Measurements from ENCODE around the gene RCBTB1.

RCBTB1 gene

DNA sequence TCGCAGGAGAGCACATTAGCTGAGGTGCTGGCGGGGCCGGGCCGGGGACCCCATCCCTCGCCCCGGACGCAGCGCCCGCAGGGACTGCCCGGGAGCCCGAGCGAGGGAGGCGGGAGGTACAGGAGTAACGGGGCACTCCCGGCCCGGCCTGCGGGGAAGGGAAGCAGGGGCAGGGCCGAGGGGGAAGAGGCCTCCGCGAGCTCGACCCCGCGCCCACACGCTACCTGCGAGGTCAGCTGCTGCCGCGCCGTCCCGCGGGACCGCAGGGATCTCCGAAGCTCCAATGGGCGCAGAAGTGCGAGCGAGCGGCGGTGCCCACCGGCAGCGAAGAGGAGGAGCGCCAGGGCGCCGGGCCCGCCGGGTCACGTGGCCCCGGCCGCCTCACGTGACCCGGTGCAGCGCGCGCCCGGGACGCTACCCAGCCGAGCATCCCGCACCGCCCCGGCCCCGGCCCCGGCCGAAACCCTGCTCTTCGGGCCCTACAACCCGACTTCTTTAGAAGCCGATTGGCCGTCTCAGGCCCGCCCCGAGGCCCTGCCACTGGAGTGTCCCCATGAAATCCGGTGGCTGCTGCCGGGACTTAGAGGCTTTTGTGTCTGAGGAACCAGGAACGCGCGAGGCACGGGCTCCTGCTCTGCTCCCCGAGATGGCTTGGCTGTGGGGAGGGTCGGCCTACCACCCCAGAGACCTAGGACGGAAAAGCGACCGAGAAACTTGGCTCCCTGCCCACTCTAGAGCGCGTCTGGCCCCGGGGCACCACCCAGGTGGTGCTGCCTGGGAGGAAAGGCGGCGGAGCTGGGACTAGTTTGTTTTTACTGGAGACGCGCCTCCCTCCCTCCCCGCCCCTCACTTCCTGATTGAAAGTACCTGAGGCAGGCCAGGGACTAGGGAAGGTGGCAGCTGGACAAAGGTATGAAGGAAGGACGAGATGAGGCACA is at the start of gene RCBTB1:
Gene RCBTB1, minus strand, starts transcription at position 339 of the 938 bp plus-strand sequence. CDS start 18,279 bp downstream, outside the sequence.
- peak; percentile 82 for DNase-seq
- CTCF ChIA-PET = no interaction called here
- H3K9me3 Mint-ChIP-seq = no peaks in the 10 kb centered on the region
- H3K27me3 Mint-ChIP-seq = peaks cover 9% of the 10 kb centered on the region
- H3K4me3 Mint-ChIP-seq = peak within 1 kb of the TSS; percentile 81
- H3K36me3 Mint-ChIP-seq = peaks cover 12% of the 10 kb centered on the region
- peak within 1 kb of the TSS; percentile 89 for H3K27ac Mint-ChIP-seq
- H3K4me1 Mint-ChIP-seq = peaks cover 37% of the 10 kb centered on the region

DNA sequence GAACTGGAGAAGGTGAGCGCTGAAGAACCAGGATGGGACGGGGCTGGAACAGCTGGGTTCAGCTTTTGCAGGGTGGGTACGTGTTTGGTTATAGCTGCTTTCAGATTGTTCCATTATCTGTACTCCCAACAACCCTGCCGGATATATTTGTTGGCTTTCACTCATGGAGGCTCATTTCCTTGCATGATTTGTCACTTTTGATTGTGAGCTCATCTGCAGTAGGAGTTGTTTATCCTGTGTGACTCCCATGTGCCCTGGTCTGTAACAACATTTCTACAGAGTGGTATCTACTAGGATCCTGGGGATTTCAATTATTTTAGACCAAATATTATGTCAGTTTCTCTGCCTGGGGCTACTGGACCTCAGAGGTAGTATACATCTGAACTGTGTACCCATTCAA is 48.4 kb upstream of the RCBTB1 start:
- Mint-ChIP-seq H3K4me1 (peaks cover 20% of the 10 kb centered on the region), H3K4me3 (no peak overlapping the region), H3K27me3 (no peaks in the 10 kb centered on the region), H3K9me3 (no peaks in the 10 kb centered on the region), H3K27ac (no peak overlapping the region), H3K36me3 (no peaks in the 10 kb centered on the region)
- CTCF ChIA-PET = interaction anchor here (1.5 kb wide), 1 partner anchor 9 kb away, joined by 3 read pairs; no protein-coding TSS in a partner anchor
- no peak for DNase-seq

DNA sequence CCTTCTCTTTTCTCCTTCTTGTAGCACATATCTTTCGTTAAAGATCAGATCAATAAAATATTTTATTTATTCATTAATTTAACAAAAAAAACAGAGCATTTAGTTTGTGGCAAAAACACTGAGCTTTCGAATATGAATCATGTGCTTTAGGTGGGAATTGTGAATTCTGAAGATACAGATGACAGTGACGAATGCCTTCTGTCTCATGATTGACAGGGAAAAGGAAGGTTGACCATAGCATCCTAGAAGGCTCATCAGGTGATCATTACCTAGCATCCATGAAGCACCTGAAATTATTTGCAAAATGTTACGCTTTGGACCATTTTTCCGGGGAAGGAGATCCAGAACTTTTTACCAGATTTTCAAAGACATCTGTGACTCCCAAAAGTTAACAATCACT is 46.8 kb upstream of the RCBTB1 start:
- H3K27me3 Mint-ChIP-seq = no peaks in the 10 kb centered on the region

DNA sequence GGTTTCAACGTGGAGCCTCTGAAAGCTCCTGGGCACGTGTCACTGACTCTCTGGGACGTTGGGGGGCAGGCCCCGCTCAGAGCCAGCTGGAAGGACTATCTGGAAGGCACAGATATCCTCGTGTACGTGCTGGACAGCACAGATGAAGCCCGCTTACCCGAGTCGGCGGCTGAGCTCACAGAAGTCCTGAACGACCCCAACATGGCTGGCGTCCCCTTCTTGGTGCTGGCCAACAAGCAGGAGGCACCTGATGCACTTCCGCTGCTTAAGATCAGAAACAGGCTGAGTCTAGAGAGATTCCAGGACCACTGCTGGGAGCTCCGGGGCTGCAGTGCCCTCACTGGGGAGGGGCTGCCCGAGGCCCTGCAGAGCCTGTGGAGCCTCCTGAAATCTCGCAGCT is 45.2 kb upstream of the RCBTB1 start:
- CTCF ChIA-PET = no interaction called here
- no peak overlapping the region for H3K4me3 Mint-ChIP-seq
- no peaks in the 10 kb centered on the region for H3K36me3 Mint-ChIP-seq
- no peak for DNase-seq
- peaks cover 23% of the 10 kb centered on the region for H3K4me1 Mint-ChIP-seq
- H3K9me3 Mint-ChIP-seq = no peaks in the 10 kb centered on the region
- H3K27ac Mint-ChIP-seq = no peak overlapping the region
- H3K27me3 Mint-ChIP-seq = no peaks in the 10 kb centered on the region

More for the DNA sequence above, 46.8 kb upstream of the RCBTB1 start:
- no peaks in the 10 kb centered on the region for H3K36me3 Mint-ChIP-seq
- H3K4me3 Mint-ChIP-seq = no peak overlapping the region
- DNase-seq = no peak
- no peaks in the 10 kb centered on the region for H3K9me3 Mint-ChIP-seq
- H3K27ac Mint-ChIP-seq = no peak overlapping the region
- CTCF ChIA-PET = no interaction called here
- peaks cover 30% of the 10 kb centered on the region for H3K4me1 Mint-ChIP-seq

DNA sequence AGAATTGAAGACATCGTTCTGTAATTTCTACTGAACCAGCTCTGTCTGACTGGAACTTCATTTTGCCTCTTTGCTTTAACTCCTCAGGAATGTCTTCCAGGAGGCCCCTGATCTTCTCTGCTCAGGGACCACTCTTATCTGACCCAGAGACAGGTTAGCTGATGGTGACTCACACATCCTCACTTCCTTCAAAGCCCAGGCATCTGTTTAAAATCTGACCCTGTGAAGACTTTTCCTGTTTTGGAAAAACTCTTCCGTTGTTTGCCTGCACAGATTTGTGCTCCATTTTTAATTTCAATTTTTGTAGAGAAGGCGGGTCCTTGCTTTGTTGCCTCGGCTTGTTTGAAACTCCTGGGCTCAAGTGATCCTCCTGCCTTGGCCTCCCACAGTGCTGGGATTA is 44.6 kb upstream of the RCBTB1 start:
- Mint-ChIP-seq H3K27me3 (peaks cover 4% of the 10 kb centered on the region), H3K27ac (no peak overlapping the region), H3K4me3 (no peak overlapping the region), H3K4me1 (peaks cover 18% of the 10 kb centered on the region), H3K9me3 (no peaks in the 10 kb centered on the region), H3K36me3 (no peaks in the 10 kb centered on the region)
- DNase-seq = no peak
- CTCF ChIA-PET = no interaction called here

DNA sequence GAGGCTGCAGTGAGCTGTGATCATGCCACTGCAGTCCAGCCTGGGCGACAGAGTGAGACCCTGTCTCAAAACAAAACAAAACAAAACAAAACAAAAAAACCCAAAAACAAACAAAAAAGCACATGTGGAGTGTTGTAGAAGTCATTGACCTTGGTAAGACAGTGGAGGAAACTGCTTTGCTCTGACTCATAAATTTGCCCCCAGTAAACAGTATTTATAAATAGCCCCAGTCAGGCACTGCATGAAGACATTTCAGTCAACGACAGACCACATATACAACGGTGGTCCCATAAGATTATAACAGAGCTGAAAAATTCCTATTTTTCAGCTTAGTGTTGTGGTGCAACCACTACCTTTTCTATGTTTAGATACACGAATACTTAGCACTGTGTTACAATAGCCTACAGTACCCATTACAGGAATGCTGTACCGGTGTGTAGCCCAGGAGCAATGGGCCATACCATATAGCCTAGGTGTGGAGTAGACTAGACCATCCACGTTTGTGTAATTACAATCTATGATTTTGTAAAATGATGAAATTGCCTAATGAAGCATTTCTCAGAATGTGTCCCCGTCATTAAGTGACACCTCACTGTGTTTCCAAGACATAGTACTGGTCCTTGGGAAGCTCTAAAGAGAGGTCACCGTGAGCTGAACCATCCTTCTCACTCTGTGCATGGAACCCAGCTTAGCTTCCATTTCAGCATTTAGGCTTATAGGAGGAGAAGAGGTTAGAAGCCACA is 44.0 kb upstream of the RCBTB1 start:
- Mint-ChIP-seq H3K4me1 (peaks cover 18% of the 10 kb centered on the region), H3K36me3 (no peaks in the 10 kb centered on the region), H3K9me3 (no peaks in the 10 kb centered on the region), H3K27me3 (peaks cover 5% of the 10 kb centered on the region), H3K4me3 (peak overlapping the region; percentile 90), H3K27ac (no peak overlapping the region)
- CTCF ChIA-PET = interaction anchor here (0.9 kb wide), 1 partner anchor 41 kb away, joined by 3 read pairs; no protein-coding TSS in a partner anchor
- no peak for DNase-seq

DNA sequence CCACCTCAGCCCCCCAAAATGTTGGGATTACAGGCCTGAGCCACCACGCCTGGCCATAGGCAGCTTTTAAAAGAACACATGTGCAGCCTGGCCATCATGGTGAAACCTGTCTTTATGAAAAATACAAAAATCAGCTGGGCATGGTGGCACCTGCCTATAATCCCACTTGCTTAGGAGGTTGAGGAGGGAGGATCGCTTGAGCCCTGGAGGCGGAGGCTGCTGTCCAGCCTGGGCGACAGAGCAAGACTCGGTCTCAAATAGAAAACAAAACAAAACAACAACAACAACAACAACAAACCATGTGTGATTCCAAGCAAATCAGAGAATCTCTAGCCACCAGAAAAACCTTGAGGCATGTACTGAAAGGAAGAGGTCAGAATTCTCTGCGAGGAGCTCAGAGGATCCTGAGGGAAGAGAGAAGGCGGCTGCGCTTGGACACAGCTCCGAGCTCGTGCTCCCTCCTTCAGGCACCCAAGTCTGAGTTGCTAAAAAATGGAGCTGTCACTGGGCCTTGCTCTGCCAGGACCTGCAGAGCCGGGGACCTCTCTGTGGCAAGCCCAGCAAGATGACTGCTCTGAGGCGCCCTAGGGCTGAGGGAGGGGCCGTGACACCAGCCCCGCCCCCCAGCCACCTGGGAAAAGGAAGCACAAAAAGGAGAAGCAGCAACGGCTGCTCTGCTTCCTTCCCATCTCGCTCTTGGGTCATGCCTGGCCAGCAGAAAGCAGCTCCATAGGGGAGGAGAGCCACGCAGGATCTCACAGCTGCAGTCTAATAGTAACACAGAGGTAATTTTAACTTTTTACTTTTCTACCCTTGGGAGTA is 42.7 kb upstream of the RCBTB1 start, which contains the start of gene ARL11:
Gene ARL11, plus strand, starts transcription at position 677 of the 822 bp plus-strand sequence. CDS start 1,941 bp downstream, outside the sequence.
- Mint-ChIP-seq H3K27ac (peak within 1 kb of the TSS; percentile 78), H3K4me1 (peaks cover 18% of the 10 kb centered on the region), H3K36me3 (no peaks in the 10 kb centered on the region), H3K27me3 (peaks cover 12% of the 10 kb centered on the region), H3K9me3 (no peaks in the 10 kb centered on the region), H3K4me3 (peak within 1 kb of the TSS; percentile 90)
- DNase-seq = peak; percentile 74
- CTCF ChIA-PET = interaction anchor here (0.8 to 0.9 kb wide), 2 partner anchors 20 to 42 kb away, joined by 3 to 4 read pairs; no protein-coding TSS in a partner anchor

DNA sequence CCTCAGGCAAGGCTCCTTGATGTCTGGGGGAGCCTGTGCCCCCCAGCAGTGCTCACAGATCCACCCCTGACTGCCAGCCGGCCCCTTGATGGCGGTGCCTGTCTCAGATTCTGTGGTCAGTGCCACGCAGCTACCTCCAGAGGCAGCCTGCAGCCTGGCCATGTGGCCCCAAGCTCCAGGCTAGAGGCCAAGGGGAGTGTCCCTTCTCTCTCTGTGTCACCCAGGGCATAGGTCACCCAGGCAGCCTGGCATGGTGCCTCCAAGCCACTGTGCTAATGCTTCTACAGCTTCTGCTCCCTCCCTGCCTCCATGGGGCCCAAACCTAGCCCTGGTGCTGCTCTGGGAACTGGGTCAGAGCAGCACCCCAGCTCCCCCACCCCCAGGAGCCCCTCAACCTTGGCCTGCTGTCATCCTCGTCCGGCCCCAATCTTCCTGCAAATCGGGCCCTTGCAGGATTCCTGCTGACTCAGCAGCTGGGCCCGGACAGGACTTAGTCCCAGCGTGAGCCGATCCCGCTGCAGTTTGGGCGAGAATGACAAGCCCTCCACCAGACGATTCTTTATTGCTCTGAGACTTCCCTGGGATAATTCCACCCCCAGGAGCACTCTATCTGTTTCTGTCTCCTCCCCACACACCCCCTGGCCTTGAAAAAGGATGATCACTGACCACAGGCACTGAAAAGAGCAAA is 40.2 kb upstream of the RCBTB1 start:
- Mint-ChIP-seq H3K9me3 (no peaks in the 10 kb centered on the region), H3K4me1 (peaks cover 18% of the 10 kb centered on the region), H3K27ac (no peak overlapping the region), H3K27me3 (peaks cover 19% of the 10 kb centered on the region), H3K36me3 (no peaks in the 10 kb centered on the region), H3K4me3 (no peak overlapping the region)
- CTCF ChIA-PET = interaction anchor here (1.6 kb wide), 1 partner anchor 8 kb away, joined by 3 read pairs; no protein-coding TSS in a partner anchor
- DNase-seq = no peak

DNA sequence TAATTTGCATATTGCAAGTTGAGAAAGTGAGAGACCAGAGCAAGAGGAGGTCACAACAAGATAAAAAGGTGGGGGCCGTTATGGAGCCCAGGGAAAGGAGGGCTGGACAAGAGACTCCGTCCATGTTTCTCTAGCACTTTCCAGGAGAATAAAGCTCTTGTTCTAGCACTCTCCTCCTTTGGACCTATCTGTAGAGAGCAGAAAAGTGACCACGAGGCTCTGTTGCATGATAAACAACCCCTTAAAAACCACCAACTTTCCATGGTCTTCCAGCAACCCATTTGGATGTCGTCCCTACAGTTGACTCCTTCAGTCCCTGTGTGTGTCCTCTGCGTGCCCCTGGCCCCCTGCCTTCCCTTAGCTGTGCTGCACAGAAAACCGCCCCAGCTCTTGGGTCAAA is 38.9 kb upstream of the RCBTB1 start:
- DNase-seq = no peak
- H3K4me3 Mint-ChIP-seq = no peak overlapping the region
- CTCF ChIA-PET = interaction anchor here (1.6 kb wide), 1 partner anchor 10 kb away, joined by 3 read pairs; no protein-coding TSS in a partner anchor
- peaks cover 24% of the 10 kb centered on the region for H3K27me3 Mint-ChIP-seq
- H3K4me1 Mint-ChIP-seq = peaks cover 17% of the 10 kb centered on the region
- H3K36me3 Mint-ChIP-seq = no peaks in the 10 kb centered on the region
- no peaks in the 10 kb centered on the region for H3K9me3 Mint-ChIP-seq
- no peak overlapping the region for H3K27ac Mint-ChIP-seq

DNA sequence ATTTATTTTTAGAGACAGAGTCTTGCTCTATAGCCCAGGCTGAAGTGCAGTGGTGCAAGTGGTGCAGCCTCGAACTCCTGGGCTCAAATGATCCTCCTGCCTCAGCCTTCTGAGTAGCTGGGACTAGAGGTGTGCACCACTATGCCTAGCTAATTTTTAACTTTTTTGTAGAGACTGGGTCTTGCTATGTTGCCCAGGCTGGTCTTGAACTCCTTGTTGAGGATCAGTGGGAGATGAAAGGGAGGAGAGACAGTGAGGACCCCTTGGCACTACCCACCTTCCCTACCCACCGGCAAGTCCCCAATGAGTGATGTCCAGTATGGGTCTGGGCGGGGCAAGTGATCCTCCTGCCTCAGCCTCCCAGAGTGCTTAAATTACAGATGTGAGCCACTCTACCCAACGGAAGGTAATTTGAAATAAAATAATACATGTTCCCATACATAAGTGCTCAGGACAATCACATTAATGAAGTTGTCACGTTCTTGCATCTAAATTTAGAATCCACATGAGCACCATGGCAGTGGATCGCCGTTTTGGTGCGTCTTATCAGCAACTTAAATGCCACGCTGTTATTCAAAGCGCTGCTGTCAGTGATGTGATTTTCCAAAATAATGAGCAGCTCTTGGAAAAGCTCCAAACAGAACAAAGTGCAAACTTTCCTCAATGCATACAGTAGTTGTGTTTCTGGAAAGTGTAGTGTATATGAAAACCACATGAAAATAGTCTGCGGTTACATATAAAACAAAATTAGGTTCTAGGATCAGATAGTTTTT is 37.0 kb upstream of the RCBTB1 start:
- Mint-ChIP-seq H3K27me3 (peaks cover 24% of the 10 kb centered on the region), H3K9me3 (no peaks in the 10 kb centered on the region), H3K4me3 (no peak overlapping the region), H3K36me3 (no peaks in the 10 kb centered on the region), H3K4me1 (peaks cover 4% of the 10 kb centered on the region), H3K27ac (no peak overlapping the region)
- no peak for DNase-seq
- CTCF ChIA-PET = interaction anchor here (1.7 kb wide), 1 partner anchor 10 kb away, joined by 3 read pairs; no protein-coding TSS in a partner anchor

DNA sequence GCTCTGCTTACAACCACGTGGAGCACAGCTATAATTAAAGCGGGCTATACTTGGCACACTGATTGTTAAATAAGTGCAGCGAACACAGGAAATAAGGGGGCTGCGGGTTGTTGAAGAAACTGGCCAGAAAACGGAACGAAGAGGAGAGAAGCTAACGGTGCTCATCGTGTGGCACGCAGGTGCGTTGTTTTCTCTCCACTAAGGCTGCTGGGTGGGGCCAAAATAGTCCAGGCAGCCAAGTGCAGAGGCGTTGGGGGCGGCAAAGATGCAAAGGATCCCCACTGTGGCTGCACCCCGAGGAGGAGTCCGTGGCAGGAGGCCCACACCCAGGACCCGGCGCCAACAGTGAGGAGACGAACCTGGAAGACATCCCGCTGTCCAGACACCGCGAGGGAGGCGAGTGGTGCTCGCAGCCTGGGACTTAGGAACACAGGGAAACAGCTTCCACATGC is 34.8 kb upstream of the RCBTB1 start:
- no peak overlapping the region for H3K27ac Mint-ChIP-seq
- H3K27me3 Mint-ChIP-seq = peaks cover 27% of the 10 kb centered on the region
- CTCF ChIA-PET = interaction anchor here (0.9 to 1.8 kb wide), 2 partner anchors 13 to 318 kb away, joined by 3 to 4 read pairs; no protein-coding TSS in a partner anchor
- H3K4me1 Mint-ChIP-seq = peaks cover 4% of the 10 kb centered on the region
- DNase-seq = no peak
- no peaks in the 10 kb centered on the region for H3K36me3 Mint-ChIP-seq
- peak overlapping the region; percentile 18 for H3K4me3 Mint-ChIP-seq
- no peaks in the 10 kb centered on the region for H3K9me3 Mint-ChIP-seq

DNA sequence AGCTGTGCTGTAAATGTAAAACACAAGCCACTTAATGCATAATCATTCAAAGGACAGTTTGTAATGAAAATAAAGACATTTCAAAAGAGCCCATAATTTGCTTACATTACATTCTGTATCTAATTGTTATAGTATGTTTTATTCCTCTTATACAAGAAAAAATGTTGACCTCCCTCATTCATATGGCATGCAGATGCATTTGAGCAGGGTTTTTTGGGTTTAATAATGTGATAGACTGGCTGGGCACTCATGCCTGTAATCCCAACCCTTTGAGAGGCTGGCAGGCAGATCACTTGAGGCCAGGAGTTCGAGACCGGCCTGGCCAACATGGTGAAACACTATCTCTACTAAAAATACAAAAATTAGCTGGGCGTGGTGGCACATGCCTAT is 31.3 kb upstream of the RCBTB1 start:
- DNase-seq = no peak
- Mint-ChIP-seq H3K4me1 (peaks cover 4% of the 10 kb centered on the region), H3K9me3 (no peaks in the 10 kb centered on the region), H3K27me3 (peaks cover 12% of the 10 kb centered on the region), H3K36me3 (no peaks in the 10 kb centered on the region), H3K27ac (no peak overlapping the region), H3K4me3 (no peak overlapping the region)
- CTCF ChIA-PET = interaction anchor here (1.2 kb wide), 1 partner anchor 10 kb away, joined by 4 read pairs; no protein-coding TSS in a partner anchor
